HG03571 (cell line): ENCODE measurements around the gene PSG5.
"Not testable (repeated sequence)": the region's sequence is repeated elsewhere in the genome, so short reads cannot be mapped to it uniquely, and the experiment has no call there.

ENCODE experiments used
- ATAC-seq: cut with Tn5 transposase; IDR thresholded peaks from one replicate; pipeline ENCODE4 v1.9.1; 2021; ENCODE audit not compliant: unreplicated experiment

PSG5 gene

GRCh38 chr19:43186311-43186935, at the start of gene PSG5:
TSS of gene PSG5 (minus strand) at chr19:43186536. CDS start at chr19:43186405, 131 bp downstream.
- ATAC-seq, result not testable (repeated sequence)

GRCh38 chr19:43235686-43236085, 49.4 kb upstream of the PSG5 start:
- not testable (repeated sequence) for ATAC-seq

- no peak for ATAC-seq
Observed at GRCh38 chr19:43229315-43229714, 43.0 kb upstream of the PSG5 start.

GRCh38 chr19:43228730-43229129, 42.4 kb upstream of the PSG5 start:
- ATAC-seq, result not testable (repeated sequence)

- ATAC-seq, result not testable (repeated sequence)
Observed at GRCh38 chr19:43226986-43227385, 40.6 kb upstream of the PSG5 start.

GRCh38 chr19:43224855-43225253, 38.5 kb upstream of the PSG5 start:
- ATAC-seq, result no peak

- not testable (repeated sequence) for ATAC-seq
Observed at GRCh38 chr19:43224201-43224854, 38.0 kb upstream of the PSG5 start.

GRCh38 chr19:43221891-43222290, 35.6 kb upstream of the PSG5 start:
- ATAC-seq, result not testable (repeated sequence)

GRCh38 chr19:43219136-43219535, 32.8 kb upstream of the PSG5 start:
- not testable (repeated sequence) for ATAC-seq

- ATAC-seq, result not testable (repeated sequence)
Observed at GRCh38 chr19:43215881-43216280, 29.5 kb upstream of the PSG5 start.

GRCh38 chr19:43207991-43208390, 21.7 kb upstream of the PSG5 start:
- no peak for ATAC-seq

- not testable (repeated sequence) for ATAC-seq
Observed at GRCh38 chr19:43207174-43207573, 20.8 kb upstream of the PSG5 start.

- not testable (repeated sequence) for ATAC-seq
Observed at GRCh38 chr19:43205471-43206105, 19.3 kb upstream of the PSG5 start, which contains the start of gene PSG4. TSS of gene PSG4 (minus strand) at chr19:43205638. CDS start at chr19:43205536, 102 bp downstream.

GRCh38 chr19:43203611-43204010, 17.3 kb upstream of the PSG5 start:
- not testable (repeated sequence) for ATAC-seq

- not testable (repeated sequence) for ATAC-seq
Observed at GRCh38 chr19:43201891-43202290, 15.6 kb upstream of the PSG5 start.

- ATAC-seq, result not testable (repeated sequence)
Observed at GRCh38 chr19:43201337-43201801, 15.0 kb upstream of the PSG5 start.

GRCh38 chr19:43198686-43199419, 12.5 kb upstream of the PSG5 start:
- ATAC-seq, result not testable (repeated sequence)

GRCh38 chr19:43197666-43198397, 11.5 kb upstream of the PSG5 start:
- not testable (repeated sequence) for ATAC-seq

- ATAC-seq, result not testable (repeated sequence)
Observed at GRCh38 chr19:43194397-43194796, 8.1 kb upstream of the PSG5 start.
